Kasumi-1 (cell line): ENCODE data around the gene ZNF214.
"Not testable (repeated sequence)": the region's sequence is repeated elsewhere in the genome, so short reads cannot be mapped to it uniquely, and the experiment has no call there.

ENCODE experiments used
- DNase-seq, 2 experiments: peaks; one replicate each; lab custom pipeline; 2025; lab: John Stamatoyannopoulos, UW

The ZNF214 gene

DNA sequence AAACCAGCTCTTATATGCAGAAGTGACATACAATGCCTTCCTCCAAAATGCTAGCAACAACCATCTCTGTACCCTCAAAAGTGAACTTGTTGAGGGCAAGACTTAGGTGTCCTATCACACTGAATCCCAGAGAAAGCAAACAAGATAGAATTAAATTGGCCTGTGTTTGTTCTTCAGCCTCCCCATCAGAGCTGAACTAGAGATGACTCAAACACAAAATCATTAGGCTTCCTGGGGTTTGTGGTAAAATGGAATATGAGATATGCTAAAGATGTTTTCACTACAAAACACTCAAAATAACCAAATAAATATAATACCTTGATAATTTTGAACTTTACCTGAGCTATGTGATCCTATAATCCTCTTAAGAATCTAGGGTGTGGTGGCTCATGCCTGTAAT is 31.6 kb downstream of the ZNF214 start:
- DNase-seq, result no peak

- no peak for DNase-seq
These were observed 33.7 kb downstream of the ZNF214 start for GRCh38 chr11:6986487-6986886.

DNA sequence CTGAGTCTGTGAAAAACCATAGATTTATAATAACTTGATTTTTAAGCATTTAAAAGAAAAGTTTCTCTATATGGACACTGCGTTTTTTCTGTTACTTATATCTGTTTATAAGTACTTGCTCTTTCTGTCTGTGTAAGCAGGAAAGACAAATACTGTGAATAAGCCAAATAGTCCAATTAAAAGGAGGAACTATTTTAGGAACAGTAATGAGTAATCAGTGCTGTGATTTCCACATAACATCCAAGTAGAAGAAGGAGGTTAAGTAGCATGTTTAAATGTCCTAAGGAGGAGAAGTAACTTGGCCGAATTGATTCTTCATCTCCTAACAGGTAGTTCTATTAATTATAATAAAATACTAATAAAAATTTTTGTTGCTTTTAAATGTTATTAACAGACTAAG is 40.8 kb downstream of the ZNF214 start:
- DNase-seq, result no peak

GRCh38 chr11:6969854-6970253 is 50.3 kb downstream of the ZNF214 start:
- DNase-seq, result not testable (repeated sequence)

DNA sequence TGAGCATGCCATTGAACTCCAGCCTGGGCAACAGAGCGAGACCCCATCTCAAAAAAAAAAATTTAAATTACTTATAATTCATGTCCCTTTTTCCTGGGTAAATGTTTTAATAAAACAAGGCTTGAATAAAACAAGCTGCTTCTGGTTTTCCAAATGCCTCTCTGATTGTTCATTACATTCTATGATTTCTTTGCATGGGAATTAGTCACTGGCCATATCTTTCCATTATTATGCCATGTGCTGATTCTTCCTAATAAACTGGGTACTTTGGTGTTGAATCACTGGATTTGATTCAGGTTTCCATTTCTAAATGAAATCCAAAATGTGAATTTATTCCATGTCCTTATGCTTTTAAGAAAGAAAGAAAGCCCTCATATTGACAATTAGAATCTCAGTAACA is 51.3 kb downstream of the ZNF214 start:
- DNase-seq, result no peak

DNA sequence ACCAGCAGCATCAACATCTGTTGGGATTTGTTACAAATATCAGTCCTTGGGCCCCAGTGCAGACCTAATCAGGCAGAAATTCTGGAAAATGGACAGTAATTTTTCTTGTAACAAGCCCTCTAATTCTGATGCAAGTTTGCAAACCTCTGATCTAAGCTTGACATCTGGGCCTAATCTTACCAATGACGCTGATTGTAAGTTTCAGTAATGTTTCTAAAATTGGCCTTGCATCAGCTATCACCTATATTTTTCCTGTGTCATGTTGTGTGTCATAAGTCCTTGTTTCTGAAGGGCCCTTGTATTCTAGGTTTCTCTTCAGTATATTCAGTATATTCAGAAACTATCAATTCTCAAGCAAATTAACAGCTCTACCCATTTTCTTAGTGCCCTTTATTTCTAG is 57.5 kb downstream of the ZNF214 start:
- no peak for DNase-seq

GRCh38 chr11:6962141-6962540 is 58.0 kb downstream of the ZNF214 start:
- no peak for DNase-seq

GRCh38 chr11:6954248-6954647 is 65.9 kb downstream of the ZNF214 start:
- DNase-seq, result not testable (repeated sequence)
